Tibial artery (tissue), 4 donors: ENCODE results near the gene SEL1L3.

Source experiments
- DNase-seq, 2 donors: peaks; one replicate each; pipeline ENCODE4 v3.0.0-alpha.2; 2019
- H3K27ac ChIP-seq, 2 donors: fragments of 200-600 bp; sonication (generic) in 1 of 2; 1 replicate in 1 of 2; 2 replicates in 1 of 2; pipeline ENCODE4 v1.5.1; 2018 to 2019; ENCODE audit warnings: mild to moderate bottlenecking in 1 of 2
- H3K27me3 ChIP-seq, 2 donors: fragments of 200-600 bp; sonication (generic) in 1 of 2; one replicate each; pipeline versions ENCODE4 v1.5.1 to v1.6.0; 2016 to 2019
- H3K36me3 ChIP-seq, 3 donors: fragments of 200-600 bp; sonication (generic) in 2 of 3; one replicate each; pipeline ENCODE4 v1.5.1; 2016 to 2019; ENCODE audit warnings: mild to moderate bottlenecking in 2 of 3
- H3K4me1 ChIP-seq, 4 donors: fragments of 200-600 bp; sonication (generic) in 2 of 4; 1 replicate in 3 of 4; 2 replicates in 1 of 4; pipeline ENCODE4 v1.5.1; 2016 to 2019
- H3K4me3 ChIP-seq, 2 donors: fragments of 200-600 bp; sonication (generic) in 1 of 2; 1 replicate in 1 of 2; 2 replicates in 1 of 2; pipeline ENCODE4 v1.5.1; 2018 to 2019; ENCODE audit warnings: mild to moderate bottlenecking in 2 of 2
- H3K9me3 ChIP-seq, 3 donors: fragments of 200-600 bp; sonication (generic) in 1 of 3; one replicate each; pipeline ENCODE4 v1.5.1; 2016 to 2019
- intact Hi-C: fragments of 100-400 bp; cut with DNase I; formaldehyde crosslinking; loops from one replicate; pipeline ENCODE4 v1.15.0; 2023; ENCODE audit warnings: low total_unique reads
- TF ChIP-seq, protein P1 (sequence below), 2 experiments: fragments of 200-600 bp in 1 of 2; fragments of 450-650 bp in 1 of 2; IDR thresholded peaks; one replicate each; pipeline ENCODE4 v1.5.1; 2017 to 2019; ENCODE audit warnings: antibody characterized with exemption in 2 of 2, mild to moderate bottlenecking in 1 of 2, moderate library complexity in 1 of 2

Gene SEL1L3

DNA sequence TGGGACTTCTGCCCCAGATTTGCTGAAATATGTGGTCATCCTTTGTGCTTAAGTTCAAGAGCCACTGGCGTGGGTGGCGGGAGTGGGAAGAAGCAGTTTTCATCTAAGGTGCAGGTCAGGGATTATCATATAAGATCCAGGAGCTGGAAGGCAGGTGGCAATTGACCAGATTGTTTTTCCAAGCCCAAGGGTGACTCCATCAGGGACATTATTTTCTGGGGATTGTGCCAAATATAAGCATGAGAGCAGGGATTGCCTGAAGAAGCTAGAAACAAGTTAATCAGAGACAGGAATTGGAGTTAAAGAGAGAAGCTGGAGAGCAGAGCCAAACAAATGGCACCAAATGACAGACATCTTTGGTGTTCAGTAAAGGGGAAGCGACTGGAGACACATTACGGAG, 19.4 kb upstream of the SEL1L3 start:
- no peaks in the 10 kb centered on the region for H3K36me3 ChIP-seq
- TF ChIP-seq, protein P1, sequence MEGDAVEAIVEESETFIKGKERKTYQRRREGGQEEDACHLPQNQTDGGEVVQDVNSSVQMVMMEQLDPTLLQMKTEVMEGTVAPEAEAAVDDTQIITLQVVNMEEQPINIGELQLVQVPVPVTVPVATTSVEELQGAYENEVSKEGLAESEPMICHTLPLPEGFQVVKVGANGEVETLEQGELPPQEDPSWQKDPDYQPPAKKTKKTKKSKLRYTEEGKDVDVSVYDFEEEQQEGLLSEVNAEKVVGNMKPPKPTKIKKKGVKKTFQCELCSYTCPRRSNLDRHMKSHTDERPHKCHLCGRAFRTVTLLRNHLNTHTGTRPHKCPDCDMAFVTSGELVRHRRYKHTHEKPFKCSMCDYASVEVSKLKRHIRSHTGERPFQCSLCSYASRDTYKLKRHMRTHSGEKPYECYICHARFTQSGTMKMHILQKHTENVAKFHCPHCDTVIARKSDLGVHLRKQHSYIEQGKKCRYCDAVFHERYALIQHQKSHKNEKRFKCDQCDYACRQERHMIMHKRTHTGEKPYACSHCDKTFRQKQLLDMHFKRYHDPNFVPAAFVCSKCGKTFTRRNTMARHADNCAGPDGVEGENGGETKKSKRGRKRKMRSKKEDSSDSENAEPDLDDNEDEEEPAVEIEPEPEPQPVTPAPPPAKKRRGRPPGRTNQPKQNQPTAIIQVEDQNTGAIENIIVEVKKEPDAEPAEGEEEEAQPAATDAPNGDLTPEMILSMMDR (IDR thresholded peaks at IDR 0.05) = no peak
- no peak overlapping the region for H3K4me3 ChIP-seq
- H3K27me3 ChIP-seq = peaks cover 0 to 10% of the 10 kb centered on the region in 2 donors
- no peaks in the 10 kb centered on the region for H3K4me1 ChIP-seq
- intact Hi-C loops = no loop called here
- no peak for DNase-seq
- no peaks in the 10 kb centered on the region for H3K9me3 ChIP-seq
- H3K27ac ChIP-seq = no peak overlapping the region

- intact Hi-C loops = no loop called here
- TF ChIP-seq, protein P1 (IDR thresholded peaks at IDR 0.05) = no peak
- Histone ChIP-seq H3K4me1 (no peaks in the 10 kb centered on the region), H3K4me3 (no peak overlapping the region), H3K27me3 (peaks cover 0 to 10% of the 10 kb centered on the region in 2 donors), H3K36me3 (no peaks in the 10 kb centered on the region), H3K9me3 (no peaks in the 10 kb centered on the region), H3K27ac (no peak overlapping the region)
- DNase-seq = no peak
Measured at GRCh38 chr4:25881193-25881592, 18.4 kb upstream of the SEL1L3 start.

DNA sequence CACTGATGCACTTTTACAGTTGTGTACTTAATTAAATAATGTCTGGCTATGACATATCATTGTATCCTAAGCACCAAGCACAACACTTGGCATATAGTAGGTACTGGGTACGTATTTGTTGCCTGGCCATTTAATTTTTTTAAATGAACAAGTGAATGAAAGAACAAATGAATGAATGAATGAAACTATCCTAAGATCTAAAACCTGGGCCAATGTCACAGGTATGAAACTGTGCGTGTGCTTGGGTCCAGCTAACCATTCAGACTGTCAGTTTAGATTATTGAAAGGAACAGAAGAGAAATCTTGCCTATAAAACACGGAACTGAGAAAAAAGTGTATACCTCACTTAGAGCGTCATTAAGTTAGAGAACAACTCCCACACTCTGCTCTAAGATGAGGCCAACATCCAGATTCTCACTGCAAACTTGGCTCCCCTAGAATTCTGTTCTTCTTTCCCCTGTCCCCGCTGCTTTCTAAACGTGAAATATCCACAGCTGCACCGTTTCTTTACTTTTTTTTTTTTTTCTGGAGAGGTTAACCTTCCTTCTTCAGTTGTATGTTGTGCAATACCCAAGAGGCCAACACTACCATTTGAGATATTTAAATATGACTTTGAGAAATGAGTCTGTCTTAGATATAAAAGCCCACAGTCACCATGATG, 17.3 kb upstream of the SEL1L3 start:
- no peak overlapping the region for H3K4me3 ChIP-seq
- H3K4me1 ChIP-seq = no peaks in the 10 kb centered on the region
- H3K27ac ChIP-seq = no peak overlapping the region
- H3K9me3 ChIP-seq = no peaks in the 10 kb centered on the region
- no peaks in the 10 kb centered on the region for H3K36me3 ChIP-seq
- no peak for DNase-seq
- peaks cover 0 to 10% of the 10 kb centered on the region in 2 donors for H3K27me3 ChIP-seq
- intact Hi-C loops = no loop called here
- TF ChIP-seq, protein P1 (IDR thresholded peaks at IDR 0.05) = no peak

DNA sequence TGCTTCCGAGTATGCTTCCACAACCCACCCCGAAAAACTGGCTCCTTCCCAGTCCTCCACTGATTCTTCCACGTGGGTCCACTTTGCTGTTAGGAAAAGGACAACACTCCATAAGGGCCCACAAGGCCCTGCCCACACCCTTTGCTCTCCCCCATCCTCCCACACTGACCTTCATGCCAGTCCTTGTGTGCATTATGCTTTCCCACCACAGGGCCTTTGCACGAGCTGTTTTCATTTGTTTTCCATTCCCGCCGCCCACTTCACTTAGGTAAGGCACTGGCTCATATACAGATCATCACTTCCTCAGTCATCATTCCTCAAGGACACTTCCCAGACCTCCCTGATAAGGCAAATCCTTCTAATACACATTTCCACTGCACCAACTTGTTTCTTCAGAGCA, 16.8 kb upstream of the SEL1L3 start:
- no peaks in the 10 kb centered on the region for H3K36me3 ChIP-seq
- intact Hi-C loops = no loop called here
- no peak overlapping the region for H3K4me3 ChIP-seq
- no peaks in the 10 kb centered on the region for H3K9me3 ChIP-seq
- DNase-seq = no peak
- no peaks in the 10 kb centered on the region for H3K4me1 ChIP-seq
- TF ChIP-seq, protein P1 (IDR thresholded peaks at IDR 0.05) = no peak
- H3K27ac ChIP-seq = no peak overlapping the region
- H3K27me3 ChIP-seq = peaks cover 0 to 10% of the 10 kb centered on the region in 2 donors

DNA sequence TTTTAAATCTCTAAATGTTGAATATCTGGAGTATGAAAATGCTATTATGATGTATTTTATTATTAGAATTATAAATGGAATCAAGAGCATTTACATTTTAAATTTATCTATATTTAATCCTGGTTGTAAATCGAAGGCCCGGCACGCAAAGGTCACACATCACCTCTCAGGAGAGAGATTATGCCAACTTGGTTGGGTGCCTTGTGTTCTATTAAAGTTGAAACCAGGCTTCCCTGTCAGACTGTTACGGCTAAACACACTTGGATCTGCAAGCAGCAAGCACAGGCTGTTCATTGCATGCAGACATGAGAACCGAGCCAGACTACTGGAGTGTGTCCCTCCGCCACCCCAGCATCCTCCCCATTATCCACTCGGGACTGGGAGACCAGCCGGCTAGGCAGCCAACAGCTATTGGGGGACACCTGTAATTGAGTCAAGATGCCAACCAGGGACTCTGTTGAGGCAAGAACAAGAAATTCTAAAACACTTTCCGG, 16.4 kb upstream of the SEL1L3 start:
- Histone ChIP-seq H3K36me3 (no peaks in the 10 kb centered on the region), H3K9me3 (no peaks in the 10 kb centered on the region), H3K4me1 (no peaks in the 10 kb centered on the region), H3K27ac (no peak overlapping the region), H3K4me3 (no peak overlapping the region), H3K27me3 (peaks cover 0 to 10% of the 10 kb centered on the region in 2 donors)
- TF ChIP-seq, protein P1 (IDR thresholded peaks at IDR 0.05) = no peak
- DNase-seq = no peak
- intact Hi-C loops = no loop called here
